GM12891 (cell line): ENCODE measurements around the gene RS1.

Experiments
- POLR2A ChIP-seq: IDR thresholded peaks from 2 replicates; pipeline ENCODE4 v1.6.1; 2011; ENCODE audit warnings: low read depth, low read length, control low read depth
- POLR2AphosphoS5 ChIP-seq: IDR thresholded peaks from 2 replicates; pipeline ENCODE4 v1.6.1; 2011; ENCODE audit warnings: low read depth, low read length, control low read depth
- POU2F2 ChIP-seq: IDR thresholded peaks from 2 replicates; pipeline ENCODE4 v1.6.1; 2011; ENCODE audit warnings: low read depth, mild to moderate bottlenecking, control low read depth, low read length, moderate library complexity
- TAF1 ChIP-seq: IDR thresholded peaks from 2 replicates; pipeline ENCODE4 v1.6.1; 2011; ENCODE audit warnings: low read depth, low read length, control low read depth

DNA sequence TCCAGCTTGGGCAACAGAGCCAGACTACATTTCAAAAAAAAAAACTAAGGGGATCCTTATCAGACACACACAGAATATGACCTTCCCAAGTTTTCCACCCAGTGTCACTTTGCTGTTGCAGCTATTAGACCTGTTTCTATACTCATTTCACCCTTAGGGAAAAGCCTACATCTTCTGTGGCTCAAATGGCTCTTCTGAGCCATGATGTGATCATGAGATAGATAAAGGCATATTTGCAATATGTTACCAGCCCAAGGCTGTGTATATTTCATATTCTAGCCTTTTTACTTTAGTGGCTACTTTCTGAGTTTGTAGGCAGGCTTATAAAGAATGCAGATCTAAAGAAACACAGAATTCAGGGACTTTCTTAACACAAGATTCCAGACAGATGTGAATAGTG lies 19.3 kb downstream of the RS1 start:
- TF ChIP-seq POLR2A, result no peak
- no peak for TF ChIP-seq POLR2AphosphoS5
- no peak for TF ChIP-seq TAF1
- TF ChIP-seq POU2F2, result no peak
